Bronchial epithelial cell (primary cell): ENCODE data around the gene MADCAM1. TPM values are rescaled to one million over a fixed set of nuclear protein-coding genes. Genes with fewer than 3 reads are reported as not detected.

Experiments
- DNase-seq: peaks from one replicate; pipeline ENCODE4 v3.0.0-alpha.2; 2010; ENCODE audit warnings: low read depth
- FAIRE-seq: peaks from 2 replicates; lab custom pipeline; 2011; peaks lifted over from hg19 to GRCh38; lab: Jason Lieb, UNC
- H3K27me3 ChIP-seq: 2 replicates; pipeline ENCODE4 v1.5.1; 2011; ENCODE audit warnings: low read length; ENCODE audit not compliant: control insufficient read depth, insufficient read depth
- H3K36me3 ChIP-seq: 2 replicates; pipeline ENCODE4 v1.5.1; 2011; ENCODE audit warnings: low read length; ENCODE audit not compliant: control insufficient read depth, insufficient read depth
- H3K4me3 ChIP-seq: 2 replicates; pipeline ENCODE4 v1.5.1; 2011; ENCODE audit warnings: mild to moderate bottlenecking, low read depth, low read length, control low read depth
- CTCF ChIP-seq: IDR thresholded peaks from 2 replicates; pipeline ENCODE4 v1.5.1; 2011; ENCODE audit warnings: mild to moderate bottlenecking, moderate library complexity, low read length, control low read depth, inconsistent platforms; ENCODE audit not compliant: insufficient read depth, severe bottlenecking
- total RNA-seq: library from RNA; depleted of rRNA; stranded (reverse); fragments of >200 nt; gene quantifications from 2 replicates; pipeline ENCODE4 v1.2.1, GENCODE V29; 2014

Gene MADCAM1
- total RNA-seq, 1 donor from 2014 or later = not detected

GRCh38 chr19:469833-470232 is 26.5 kb upstream of the MADCAM1 start:
- no peaks in the 10 kb centered on the region for H3K36me3 ChIP-seq
- no peak overlapping the region for H3K4me3 ChIP-seq
- no peak for FAIRE-seq
- H3K27me3 ChIP-seq = no peaks in the 10 kb centered on the region
- DNase-seq = no peak
- no peak for TF ChIP-seq CTCF

DNA sequence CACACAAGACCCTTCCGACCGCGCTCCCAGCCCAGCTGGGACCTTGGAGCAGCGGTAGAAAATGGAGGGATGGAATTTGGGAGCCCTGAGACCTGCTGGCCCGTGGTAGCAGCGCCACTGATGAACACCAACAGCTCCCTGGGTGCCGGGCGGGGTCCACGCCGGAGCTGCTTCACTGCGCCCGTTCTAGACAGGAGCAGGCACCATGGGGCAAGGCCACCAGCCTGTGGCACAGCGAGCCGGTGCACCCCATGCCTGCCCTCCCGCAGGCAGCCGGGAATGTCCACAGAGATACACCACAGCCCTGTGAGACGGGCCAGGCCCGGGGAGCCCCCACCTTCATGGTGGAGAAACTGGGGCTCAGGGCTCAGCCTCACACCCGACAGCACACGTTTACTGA is 25.6 kb upstream of the MADCAM1 start:
- FAIRE-seq = no peak
- no peaks in the 10 kb centered on the region for H3K27me3 ChIP-seq
- no peak for TF ChIP-seq CTCF

DNA sequence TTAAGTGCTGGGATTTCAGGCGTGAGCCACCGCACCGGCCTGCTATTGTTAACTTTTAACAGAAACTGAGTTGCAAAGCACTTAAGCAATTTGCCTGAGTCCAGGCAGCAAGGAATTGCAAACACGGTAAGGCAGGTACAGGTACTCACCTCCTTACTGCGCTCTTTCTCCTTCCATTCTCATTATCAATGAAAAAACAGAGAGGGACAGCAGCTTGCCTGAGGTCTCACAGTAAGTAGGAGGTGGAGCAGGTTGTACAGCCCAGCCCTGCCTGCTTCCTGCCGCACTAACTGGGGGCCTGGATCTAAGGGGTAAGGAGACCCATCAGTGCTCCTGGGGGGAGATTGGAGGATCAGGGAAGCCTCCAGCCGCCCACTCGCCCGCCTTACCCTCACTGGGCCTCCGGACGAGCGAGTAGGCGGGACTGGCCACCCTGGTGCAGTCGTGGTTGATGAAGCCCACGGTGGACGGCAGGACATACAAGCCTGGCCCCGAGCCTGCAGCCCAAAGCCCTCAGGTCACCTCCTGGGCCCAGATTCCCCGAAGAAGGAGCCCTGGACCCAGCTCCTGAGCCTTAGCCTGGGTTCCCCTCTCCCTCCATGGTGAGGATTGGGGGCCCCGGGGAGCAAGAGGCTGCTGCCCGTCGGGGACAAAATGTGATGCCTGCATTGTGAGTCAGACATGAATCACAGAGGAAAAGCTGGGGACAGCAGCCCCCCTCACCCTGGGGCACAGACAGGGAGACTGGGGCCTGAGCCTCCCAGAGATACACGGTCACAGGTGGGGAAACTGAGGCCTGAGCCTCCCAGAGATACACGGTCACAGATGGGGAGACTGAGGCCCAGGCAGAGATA is 24.1 kb upstream of the MADCAM1 start:
- no peaks in the 10 kb centered on the region for H3K36me3 ChIP-seq
- TF ChIP-seq CTCF = no peak
- DNase-seq = no peak
- no peaks in the 10 kb centered on the region for H3K27me3 ChIP-seq
- no peak overlapping the region for H3K4me3 ChIP-seq
- no peak for FAIRE-seq

More for the DNA sequence above, 25.6 kb upstream of the MADCAM1 start:
- no peak for DNase-seq
- no peak overlapping the region for H3K4me3 ChIP-seq
- no peaks in the 10 kb centered on the region for H3K36me3 ChIP-seq

DNA sequence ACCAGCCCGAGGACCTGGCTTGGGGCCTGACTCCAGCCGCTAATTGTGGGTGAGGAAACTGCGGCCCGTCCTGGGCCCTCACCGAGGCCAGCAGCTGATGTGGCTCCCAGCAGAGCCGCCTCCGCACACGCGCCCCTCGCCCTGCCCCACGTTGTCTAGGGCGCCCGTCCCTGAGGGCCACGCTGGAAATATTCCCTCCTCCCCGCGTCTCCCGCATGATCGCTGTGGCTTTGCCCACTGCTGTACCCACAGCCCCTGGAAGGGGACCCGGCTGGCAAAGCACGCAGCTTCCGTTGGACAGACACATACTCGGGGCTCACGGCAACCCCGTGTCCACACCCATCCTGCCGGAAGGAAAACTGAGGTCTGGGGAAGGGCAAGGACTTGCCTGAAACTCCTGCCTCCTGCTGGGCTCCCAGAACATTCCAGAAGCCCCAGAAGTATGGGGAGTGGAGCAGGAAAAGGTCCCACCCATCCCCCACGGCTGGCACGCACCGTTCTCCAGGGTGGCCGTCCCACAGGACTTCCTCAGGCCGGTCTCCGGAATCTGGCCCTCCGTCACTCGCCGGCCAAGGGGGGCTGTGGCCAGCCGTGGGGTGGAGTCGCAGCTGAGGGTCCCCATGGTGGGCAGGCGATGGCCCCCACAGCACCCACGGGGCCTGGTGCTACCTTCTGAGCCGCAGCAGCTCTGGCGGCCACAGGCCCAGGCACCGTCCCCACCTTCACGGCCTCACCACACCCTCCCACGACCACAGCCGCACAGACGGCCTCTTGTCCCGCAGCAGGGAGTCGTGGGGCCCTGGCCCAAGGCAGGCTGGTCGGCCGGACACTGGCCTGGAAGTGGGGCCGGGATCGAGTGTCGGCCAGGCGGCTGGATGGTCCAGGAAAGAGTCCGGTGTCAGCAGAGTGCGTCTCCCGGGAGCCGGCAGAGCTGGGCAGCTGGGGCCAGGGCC is 21.9 kb upstream of the MADCAM1 start:
- H3K4me3 ChIP-seq = no peak overlapping the region
- TF ChIP-seq CTCF = no peak
- no peaks in the 10 kb centered on the region for H3K36me3 ChIP-seq
- FAIRE-seq (no peak), DNase-seq (no peak)
- H3K27me3 ChIP-seq = no peaks in the 10 kb centered on the region

DNA sequence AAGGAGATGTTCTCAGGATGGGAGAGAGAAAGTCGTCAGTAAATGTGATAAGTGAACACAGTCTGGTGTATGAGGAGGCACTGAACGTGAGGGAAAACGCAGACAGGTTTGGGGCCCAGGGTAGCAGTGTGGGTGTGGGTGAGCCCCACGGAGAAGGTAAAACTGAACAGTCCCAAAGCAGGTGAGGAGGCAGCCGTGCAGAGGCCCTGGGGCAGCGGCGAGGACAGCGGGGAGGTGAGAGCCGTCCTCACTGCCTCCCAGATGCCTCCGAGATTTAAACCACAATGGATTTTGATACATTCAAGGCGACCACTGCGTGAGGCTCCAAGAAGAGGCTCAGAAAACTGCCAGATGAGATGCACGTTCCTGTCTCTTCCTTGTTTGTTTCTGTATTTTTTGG is 20.9 kb upstream of the MADCAM1 start:
- Histone ChIP-seq H3K36me3 (no peaks in the 10 kb centered on the region), H3K4me3 (no peak overlapping the region), H3K27me3 (no peaks in the 10 kb centered on the region)
- DNase-seq (no peak), FAIRE-seq (no peak)
- no peak for TF ChIP-seq CTCF
